Measurements from ENCODE around the gene CCKAR. TPM values are rescaled to one million over a fixed set of nuclear protein-coding genes. Genes with fewer than 3 reads are reported as not detected.

Gene CCKAR
- total RNA-seq, 2 donors from 2014 or later = 1.0 TPM; not detected in 1

GRCh38 chr4:26471890-26472289 lies 18.4 kb downstream of the CCKAR start:
- 83 to 86% methylated on average over 1 of the region's 1 CpG for WGBS, 2 donors
- TF ChIP-seq POLR2A (IDR thresholded peaks at IDR 0.05) = no peak
- no peak for TF ChIP-seq CTCF (IDR thresholded peaks at IDR 0.05)
- Histone ChIP-seq H3K27ac (no peak overlapping the region), H3K9me3 (no peaks in the 10 kb centered on the region), H3K4me3 (no peak overlapping the region), H3K27me3 (no peaks in the 10 kb centered on the region), H3K4me1 (peaks cover 11% of the 10 kb centered on the region), H3K36me3 (replicated peaks in 1 of 2; ENCODE audit: insufficient read depth in 1 of 2, low read depth in 2 of 2) (no peaks in the 10 kb centered on the region)
- intact Hi-C loops (cut with DNase I) = no loop called here
- ATAC-seq (no peak), DNase-seq (no peak)

- intact Hi-C loops (cut with DNase I) = no loop called here
- no peaks in the 10 kb centered on the region for H3K27me3 ChIP-seq
- H3K4me3 ChIP-seq = no peak overlapping the region
- WGBS, 2 donors = 73 to 75% methylated on average over 4 of the region's 4 CpGs
- H3K9me3 ChIP-seq = no peaks in the 10 kb centered on the region
- H3K36me3 ChIP-seq (replicated peaks in 1 of 2; ENCODE audit: insufficient read depth in 1 of 2, low read depth in 2 of 2) = no peaks in the 10 kb centered on the region
- H3K4me1 ChIP-seq = peaks cover 11% of the 10 kb centered on the region
- no peak for DNase-seq
- no peak for TF ChIP-seq POLR2A (IDR thresholded peaks at IDR 0.05)
- no peak for TF ChIP-seq CTCF (IDR thresholded peaks at IDR 0.05)
- no peak overlapping the region for H3K27ac ChIP-seq
- ATAC-seq = no peak
Observed at GRCh38 chr4:26468977-26469376, 21.3 kb downstream of the CCKAR start.

GRCh38 chr4:26468283-26468949 lies 21.9 kb downstream of the CCKAR start:
- Histone ChIP-seq H3K27me3 (no peaks in the 10 kb centered on the region), H3K9me3 (no peaks in the 10 kb centered on the region), H3K36me3 (replicated peaks in 1 of 2; ENCODE audit: insufficient read depth in 1 of 2, low read depth in 2 of 2) (no peaks in the 10 kb centered on the region), H3K27ac (no peak overlapping the region), H3K4me3 (no peak overlapping the region), H3K4me1 (peaks cover 11% of the 10 kb centered on the region)
- ATAC-seq (peak; percentile 56), DNase-seq (peak in 3 of 4 donors; percentile 43 to 61 (median 55))
- intact Hi-C loops (cut with DNase I) = no loop called here
- WGBS, 2 donors = 46 to 52% methylated on average over 9 of the region's 9 CpGs
- no peak for TF ChIP-seq CTCF (IDR thresholded peaks at IDR 0.05)
- no peak for TF ChIP-seq POLR2A (IDR thresholded peaks at IDR 0.05)

- ATAC-seq (no peak), DNase-seq (no peak)
- Histone ChIP-seq H3K36me3 (replicated peaks in 1 of 2; ENCODE audit: insufficient read depth in 1 of 2, low read depth in 2 of 2) (no peaks in the 10 kb centered on the region), H3K4me1 (peaks cover 11% of the 10 kb centered on the region), H3K27ac (no peak overlapping the region), H3K27me3 (no peaks in the 10 kb centered on the region), H3K9me3 (no peaks in the 10 kb centered on the region), H3K4me3 (no peak overlapping the region)
- 93% methylated on average over 1 of the region's 1 CpG for WGBS, 2 donors
- no peak for TF ChIP-seq CTCF (IDR thresholded peaks at IDR 0.05)
- no peak for TF ChIP-seq POLR2A (IDR thresholded peaks at IDR 0.05)
- intact Hi-C loops (cut with DNase I) = no loop called here
Observed at GRCh38 chr4:26467724-26468123, 22.6 kb downstream of the CCKAR start.

All from body of pancreas (tissue), 4 donors.